Measurements from ENCODE around the gene SPATS2. TPM values are rescaled to one million over a fixed set of nuclear protein-coding genes. Genes with fewer than 3 reads are reported as not detected.
"Not testable (repeated sequence)": the region's sequence is repeated elsewhere in the genome, so short reads cannot be mapped to it uniquely, and the experiment has no call there.

Gene SPATS2
- total and polyA plus RNA-seq, 2 donors (not counting 1 experiment from before 2014, with no cell fraction given): 22.1 to 43.6 TPM

DNA sequence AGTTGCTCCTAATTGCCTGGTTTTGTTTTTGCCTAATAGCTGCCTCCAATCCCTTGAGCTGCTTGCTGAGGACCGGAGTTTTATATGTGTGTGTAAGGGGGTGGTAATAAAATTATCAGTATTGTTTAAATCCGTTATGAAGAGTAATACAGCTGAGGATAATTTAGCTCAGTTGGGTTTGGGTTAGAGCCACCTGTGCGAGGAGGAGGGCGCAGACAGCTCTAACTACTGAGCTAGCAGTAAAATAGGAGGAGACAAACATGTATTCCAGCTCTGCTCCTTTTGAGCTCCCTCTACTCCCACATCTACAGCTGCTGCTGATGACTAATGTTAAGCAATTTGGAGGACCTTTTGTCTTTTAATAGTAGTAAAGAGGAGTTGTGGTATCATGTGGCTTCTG, 61.5 kb downstream of the SPATS2 start:
- Histone ChIP-seq H3K4me2 (ENCODE audit: extremely low read depth, insufficient read depth, low read length) (no peak overlapping the region), H2AFZ (ENCODE audit: low read length) (no peak overlapping the region), H4K20me1 (ENCODE audit: control insufficient read depth, extremely low read depth, insufficient read depth, low read length) (no peaks in the 10 kb centered on the region), H3K9ac (ENCODE audit: insufficient read depth, low read length) (no peak overlapping the region), H3K4me3 (replicated peaks in 1 of 4; ENCODE audit: control extremely low read depth in 1 of 4, insufficient read depth in 1 of 4, low read depth in 3 of 4, low read length in 4 of 4) (no peak overlapping the region), H3K4me1 (ENCODE audit: control insufficient read depth, extremely low read depth, insufficient read depth, low read length) (no peaks in the 10 kb centered on the region), H3K79me2 (ENCODE audit: control insufficient read depth, insufficient read depth, low read length) (no peaks in the 10 kb centered on the region), H3K27ac (ENCODE audit: insufficient read depth, low read length) (no peak overlapping the region), H3K27me3 (ENCODE audit: control insufficient read depth, insufficient read depth, low read length) (no peaks in the 10 kb centered on the region), H3K9me3 (ENCODE audit: control insufficient read depth, insufficient read depth, low read depth, low read length) (no peaks in the 10 kb centered on the region), H3K36me3 (ENCODE audit: control insufficient read depth, insufficient read depth, low read length) (no peaks in the 10 kb centered on the region)
- DNase-seq (ENCODE audit: low read depth in 2 of 2): peak; percentile 70 to 83
- no peak for TF ChIP-seq EZH2 (IDR thresholded peaks at IDR 0.05; ENCODE audit: low read length, missing control alignments)
- TF ChIP-seq, protein P1, sequence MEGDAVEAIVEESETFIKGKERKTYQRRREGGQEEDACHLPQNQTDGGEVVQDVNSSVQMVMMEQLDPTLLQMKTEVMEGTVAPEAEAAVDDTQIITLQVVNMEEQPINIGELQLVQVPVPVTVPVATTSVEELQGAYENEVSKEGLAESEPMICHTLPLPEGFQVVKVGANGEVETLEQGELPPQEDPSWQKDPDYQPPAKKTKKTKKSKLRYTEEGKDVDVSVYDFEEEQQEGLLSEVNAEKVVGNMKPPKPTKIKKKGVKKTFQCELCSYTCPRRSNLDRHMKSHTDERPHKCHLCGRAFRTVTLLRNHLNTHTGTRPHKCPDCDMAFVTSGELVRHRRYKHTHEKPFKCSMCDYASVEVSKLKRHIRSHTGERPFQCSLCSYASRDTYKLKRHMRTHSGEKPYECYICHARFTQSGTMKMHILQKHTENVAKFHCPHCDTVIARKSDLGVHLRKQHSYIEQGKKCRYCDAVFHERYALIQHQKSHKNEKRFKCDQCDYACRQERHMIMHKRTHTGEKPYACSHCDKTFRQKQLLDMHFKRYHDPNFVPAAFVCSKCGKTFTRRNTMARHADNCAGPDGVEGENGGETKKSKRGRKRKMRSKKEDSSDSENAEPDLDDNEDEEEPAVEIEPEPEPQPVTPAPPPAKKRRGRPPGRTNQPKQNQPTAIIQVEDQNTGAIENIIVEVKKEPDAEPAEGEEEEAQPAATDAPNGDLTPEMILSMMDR (conservative IDR thresholded peaks at IDR 0.05 in 1 of 2, IDR thresholded peaks at IDR 0.05 in 1 of 2; ENCODE audit: low read depth in 1 of 2, low read length in 2 of 2): no peak

DNA sequence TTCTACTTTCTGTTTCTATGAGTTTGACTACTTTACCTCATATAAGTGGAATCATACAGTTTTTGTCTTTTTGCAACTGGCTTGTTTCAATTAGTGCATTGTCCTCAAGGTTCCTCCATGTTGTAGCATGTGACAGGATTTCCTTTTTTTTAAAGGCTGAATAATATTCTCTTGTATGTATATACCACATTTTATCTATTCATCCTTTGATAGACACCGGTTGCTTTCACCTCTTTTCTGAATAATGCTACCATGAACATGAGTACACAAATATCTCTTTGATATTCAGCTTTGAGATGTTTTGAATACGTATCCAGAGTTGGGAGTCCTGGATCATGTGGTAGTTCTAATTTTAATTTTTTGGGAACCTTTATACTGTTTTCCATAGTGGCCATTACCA, 65.4 kb downstream of the SPATS2 start:
- Histone ChIP-seq H2AFZ (ENCODE audit: low read length) (no peak overlapping the region), H4K20me1 (ENCODE audit: control insufficient read depth, extremely low read depth, insufficient read depth, low read length) (no peaks in the 10 kb centered on the region), H3K36me3 (ENCODE audit: control insufficient read depth, insufficient read depth, low read length) (no peaks in the 10 kb centered on the region), H3K27me3 (ENCODE audit: control insufficient read depth, insufficient read depth, low read length) (no peaks in the 10 kb centered on the region), H3K9me3 (ENCODE audit: control insufficient read depth, insufficient read depth, low read depth, low read length) (no peaks in the 10 kb centered on the region), H3K4me2 (ENCODE audit: extremely low read depth, insufficient read depth, low read length) (no peak overlapping the region), H3K79me2 (ENCODE audit: control insufficient read depth, insufficient read depth, low read length) (no peaks in the 10 kb centered on the region), H3K9ac (ENCODE audit: insufficient read depth, low read length) (no peak overlapping the region), H3K4me1 (ENCODE audit: control insufficient read depth, extremely low read depth, insufficient read depth, low read length) (no peaks in the 10 kb centered on the region), H3K4me3 (replicated peaks in 1 of 4; ENCODE audit: control extremely low read depth in 1 of 4, insufficient read depth in 1 of 4, low read depth in 3 of 4, low read length in 4 of 4) (no peak overlapping the region), H3K27ac (ENCODE audit: insufficient read depth, low read length) (no peak overlapping the region)
- no peak for DNase-seq (ENCODE audit: low read depth in 2 of 2)
- TF ChIP-seq, protein P1 (conservative IDR thresholded peaks at IDR 0.05 in 1 of 2, IDR thresholded peaks at IDR 0.05 in 1 of 2; ENCODE audit: low read depth in 1 of 2, low read length in 2 of 2): no peak
- no peak for TF ChIP-seq EZH2 (IDR thresholded peaks at IDR 0.05; ENCODE audit: low read length, missing control alignments)

DNA sequence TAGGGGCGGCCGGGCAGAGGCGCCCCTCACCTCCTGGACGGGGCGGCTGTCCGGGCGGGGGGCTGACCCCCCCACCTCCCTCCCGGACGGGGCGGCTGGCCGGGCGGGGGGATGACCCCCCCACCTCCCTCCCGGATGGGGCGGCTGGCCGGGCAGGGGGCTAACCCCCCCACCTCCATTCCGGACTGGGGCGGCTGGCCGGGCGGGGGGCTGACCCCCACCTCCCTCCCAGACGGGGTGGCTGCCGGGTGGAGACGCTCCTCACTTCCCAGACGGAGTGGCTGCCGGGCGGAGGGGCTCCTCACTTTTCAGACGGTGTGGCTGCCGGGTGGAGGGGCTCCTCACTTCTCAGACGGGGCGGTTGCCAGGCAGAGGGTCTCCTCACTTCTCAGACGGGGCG, 69.5 kb downstream of the SPATS2 start:
- not testable (repeated sequence) for H4K20me1 ChIP-seq (ENCODE audit: control insufficient read depth, extremely low read depth, insufficient read depth, low read length); H3K36me3 ChIP-seq (ENCODE audit: control insufficient read depth, insufficient read depth, low read length); H3K79me2 ChIP-seq (ENCODE audit: control insufficient read depth, insufficient read depth, low read length); H3K9me3 ChIP-seq (ENCODE audit: control insufficient read depth, insufficient read depth, low read depth, low read length); H3K4me3 ChIP-seq (replicated peaks in 1 of 4; ENCODE audit: control extremely low read depth in 1 of 4, insufficient read depth in 1 of 4, low read depth in 3 of 4, low read length in 4 of 4); DNase-seq (ENCODE audit: low read depth in 2 of 2); H3K27me3 ChIP-seq (ENCODE audit: control insufficient read depth, insufficient read depth, low read length); H3K27ac ChIP-seq (ENCODE audit: insufficient read depth, low read length); H3K4me2 ChIP-seq (ENCODE audit: extremely low read depth, insufficient read depth, low read length); H2AFZ ChIP-seq (ENCODE audit: low read length); H3K4me1 ChIP-seq (ENCODE audit: control insufficient read depth, extremely low read depth, insufficient read depth, low read length); H3K9ac ChIP-seq (ENCODE audit: insufficient read depth, low read length)
